Nucleus accumbens (tissue), 56 donors: ENCODE measurements around the gene NAT10.
A peak's percentile ranks its signal among the peaks of the same experiment; 100 is the strongest.

Experiments used
- DNase-seq, 56 donors: peaks; one replicate each; lab custom pipeline; 2025; lab: John Stamatoyannopoulos, UW

The NAT10 gene

DNA sequence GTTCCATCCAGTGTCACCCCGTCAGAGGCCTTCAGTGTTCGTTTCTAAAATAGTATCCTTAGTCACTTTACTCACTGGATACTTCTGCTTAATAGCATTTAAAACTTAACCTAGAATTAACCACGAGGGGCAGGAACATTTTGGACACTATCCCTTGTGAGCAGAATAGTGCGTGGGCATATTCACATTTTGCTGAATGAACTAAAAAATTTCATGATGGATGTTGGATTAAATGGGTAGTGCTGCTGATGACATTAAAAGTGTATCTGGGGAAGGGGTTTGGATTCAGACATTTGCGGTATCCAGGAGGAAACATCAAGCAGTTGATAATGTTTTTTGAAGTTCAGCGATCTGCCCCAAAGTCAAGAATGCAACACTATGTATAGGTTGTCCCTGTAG is 750 bp upstream of the NAT10 start:
- no peak for DNase-seq

DNA sequence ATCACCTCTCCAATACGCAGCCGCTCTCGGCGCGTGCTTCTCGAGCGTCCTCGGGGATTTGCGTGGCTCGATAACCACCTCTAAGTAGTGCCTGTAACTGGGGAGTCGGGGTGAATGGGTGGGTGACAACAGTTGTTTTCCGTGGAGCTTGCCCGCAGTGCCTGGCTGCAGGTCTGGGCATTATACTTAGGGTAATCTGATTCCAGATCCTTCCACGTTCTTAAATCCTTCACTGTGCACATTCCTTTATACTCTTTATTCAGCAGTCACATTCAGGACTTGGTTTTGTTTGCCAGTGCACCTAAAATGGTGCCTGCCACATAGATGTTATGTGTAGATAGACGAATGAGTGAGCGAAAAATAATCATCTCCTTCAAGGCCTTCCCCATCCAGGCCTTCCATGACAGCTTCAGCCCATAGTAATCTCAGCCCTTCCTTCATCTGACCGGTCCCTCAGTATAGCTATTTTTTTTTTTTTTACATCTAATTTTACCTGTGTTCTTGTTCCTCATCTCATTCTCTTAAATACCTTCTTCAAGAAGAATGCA is 602 bp downstream of the NAT10 start:
- DNase-seq, result peak in 5 of 56 donors; percentile 23 to 78 (median 70)

DNA sequence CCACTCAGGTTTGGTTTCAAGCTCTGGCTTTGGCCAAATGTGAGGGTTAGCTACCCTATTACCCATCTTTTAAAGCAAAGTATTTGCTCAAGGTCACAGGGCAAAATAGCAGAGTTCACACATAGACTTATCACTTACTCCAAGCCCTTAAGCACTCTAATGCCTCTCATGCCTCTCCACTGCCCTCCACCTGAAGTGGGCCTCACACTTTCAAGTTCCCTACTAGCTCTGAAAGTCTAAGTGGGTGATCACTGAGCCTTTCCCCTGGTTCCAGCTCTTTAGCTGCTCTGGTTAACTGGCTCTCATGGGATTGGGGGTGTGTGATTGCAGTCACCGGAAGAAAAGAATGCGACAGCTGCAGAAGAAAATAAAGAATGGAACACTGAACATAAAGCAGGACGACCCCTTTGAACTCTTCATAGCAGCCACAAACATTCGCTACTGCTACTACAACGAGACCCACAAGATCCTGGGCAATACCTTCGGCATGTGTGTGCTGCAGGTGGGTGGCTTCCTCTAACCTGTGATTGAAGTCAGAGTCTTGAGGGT is 6.4 kb downstream of the NAT10 start:
- DNase-seq, result no peak

DNA sequence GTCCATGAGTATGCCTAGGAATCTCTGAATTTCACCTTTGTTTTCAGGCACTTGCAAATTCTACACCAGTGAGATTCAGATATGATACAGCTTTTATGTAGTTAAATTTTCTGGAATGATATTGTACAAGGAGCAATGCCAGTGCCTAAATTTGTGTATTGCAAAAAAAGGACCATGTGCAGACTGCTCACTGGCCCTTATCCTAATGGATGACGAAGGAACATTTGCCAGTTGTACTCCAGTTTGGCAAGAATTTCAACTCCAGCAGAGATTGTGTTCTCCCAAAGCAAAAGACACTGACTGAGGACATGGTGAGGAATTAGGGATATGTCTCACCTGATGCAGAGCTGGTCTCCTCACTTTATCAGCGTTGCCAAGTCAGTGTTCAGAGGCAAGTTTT is 8.6 kb downstream of the NAT10 start:
- DNase-seq, result no peak

DNA sequence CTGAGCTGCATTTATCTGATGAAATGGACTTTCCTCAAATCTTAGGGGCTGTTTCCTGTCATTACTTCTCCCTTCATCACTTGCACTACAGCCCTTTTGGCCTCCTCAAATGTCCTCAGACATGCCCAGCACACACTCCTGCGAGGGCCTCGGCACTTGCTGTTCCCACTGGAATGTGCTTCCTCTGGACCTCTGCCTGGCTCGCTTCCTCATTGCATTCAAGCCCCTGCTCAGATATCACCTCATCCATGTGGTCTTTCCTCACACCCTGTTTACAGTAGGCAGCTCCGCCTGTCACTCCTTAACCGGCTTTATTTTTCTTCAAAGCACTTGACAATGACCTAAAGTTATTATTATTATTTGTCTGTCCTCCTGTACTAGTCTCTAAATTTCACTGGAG is 9.0 kb downstream of the NAT10 start:
- DNase-seq, result no peak

DNA sequence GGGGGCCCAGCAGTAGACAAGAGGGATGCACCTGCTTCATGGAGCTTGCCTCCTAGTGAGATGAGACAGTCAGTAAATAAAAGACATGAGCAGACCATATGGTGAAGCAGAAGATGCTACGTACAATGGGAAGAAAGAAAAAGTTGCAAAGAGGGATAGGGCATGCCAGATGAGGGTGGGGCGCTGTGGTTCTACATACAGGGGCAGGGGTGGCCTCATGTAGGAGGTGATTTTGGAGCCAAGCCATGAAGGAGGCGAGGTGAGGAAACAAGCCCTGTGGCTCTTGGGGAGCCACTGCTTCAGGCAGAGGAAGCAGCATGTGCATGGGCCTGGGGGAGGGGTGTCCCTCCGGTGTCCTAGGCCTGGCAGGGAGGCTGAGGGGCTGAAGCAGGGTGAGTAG is 15.2 kb downstream of the NAT10 start:
- DNase-seq, result no peak

DNA sequence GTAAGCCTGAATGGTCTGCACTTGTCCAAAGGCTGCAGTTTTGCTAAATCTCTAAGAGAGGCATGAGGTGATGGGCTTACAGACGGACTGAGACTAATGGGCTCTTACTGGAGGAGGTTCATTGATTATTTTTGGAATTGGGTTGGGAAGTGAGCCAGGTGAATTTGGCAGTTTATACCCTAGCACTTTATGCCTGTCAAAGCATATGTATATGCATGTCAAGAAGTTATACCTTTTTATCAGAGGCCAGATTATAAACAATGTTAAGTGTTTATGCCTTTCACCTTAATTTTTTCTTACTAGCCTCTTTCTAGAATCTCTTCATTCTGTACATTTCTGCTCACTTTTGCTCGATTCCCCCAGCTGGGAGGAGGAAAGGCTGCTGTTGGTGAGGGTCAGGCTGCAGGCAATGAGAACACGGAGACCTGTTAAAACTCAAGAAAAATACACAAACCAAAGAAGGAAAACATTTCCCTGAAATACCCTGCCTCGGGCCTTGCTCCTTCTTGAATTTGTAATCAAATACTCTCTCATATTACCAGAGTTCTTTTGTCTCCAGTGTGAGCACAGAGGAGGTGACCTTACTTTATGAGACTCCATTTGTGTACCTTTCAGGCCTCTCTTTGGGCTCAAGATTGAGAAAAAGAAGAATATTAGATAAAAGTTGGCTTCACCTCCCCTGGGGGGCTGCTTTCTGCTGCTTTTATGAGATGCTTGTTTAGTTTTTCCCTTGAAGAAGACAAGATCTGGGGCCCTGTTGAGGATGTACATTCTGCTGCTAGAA is 19.6 kb downstream of the NAT10 start:
- DNase-seq, result no peak

DNA sequence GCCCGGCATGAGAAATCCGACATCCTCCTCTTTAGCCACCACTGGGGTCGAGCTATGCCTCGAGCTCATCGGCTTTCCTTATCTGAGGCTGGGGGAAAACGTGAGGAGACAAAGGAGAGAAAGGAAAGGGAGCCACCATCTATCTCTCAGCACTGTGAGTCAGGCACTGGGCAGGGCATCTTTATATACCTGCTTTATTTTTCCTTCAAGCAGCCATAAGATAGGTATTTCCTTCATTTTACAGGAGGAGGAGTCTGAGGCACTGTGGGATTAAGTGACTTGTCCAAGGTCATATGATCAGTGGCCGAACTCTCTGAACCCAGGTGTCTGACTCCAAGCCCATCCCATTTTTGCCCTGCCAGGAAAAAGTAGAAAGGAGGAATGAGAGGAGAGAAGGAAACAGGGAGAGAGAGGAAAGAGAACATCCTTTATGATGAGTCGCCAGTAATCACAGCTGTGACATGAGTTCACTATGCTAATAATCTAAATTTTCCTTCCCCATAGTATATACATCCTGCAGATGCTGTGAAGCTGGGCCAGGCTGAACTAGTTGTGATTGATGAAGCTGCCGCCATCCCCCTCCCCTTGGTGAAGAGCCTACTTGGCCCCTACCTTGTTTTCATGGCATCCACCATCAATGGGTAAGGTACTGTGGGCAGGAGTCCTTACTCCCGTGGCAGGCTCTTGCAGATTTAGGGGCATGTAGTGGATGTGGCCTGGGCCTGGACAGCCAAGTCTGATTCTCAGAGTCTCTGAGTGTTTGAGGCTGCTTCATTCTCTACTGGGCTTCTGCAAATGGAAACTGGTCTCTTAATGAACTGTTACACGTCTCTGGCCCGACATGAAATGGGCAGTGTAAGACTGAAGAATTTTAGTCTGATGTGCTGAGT is 21.8 kb downstream of the NAT10 start:
- no peak for DNase-seq

DNA sequence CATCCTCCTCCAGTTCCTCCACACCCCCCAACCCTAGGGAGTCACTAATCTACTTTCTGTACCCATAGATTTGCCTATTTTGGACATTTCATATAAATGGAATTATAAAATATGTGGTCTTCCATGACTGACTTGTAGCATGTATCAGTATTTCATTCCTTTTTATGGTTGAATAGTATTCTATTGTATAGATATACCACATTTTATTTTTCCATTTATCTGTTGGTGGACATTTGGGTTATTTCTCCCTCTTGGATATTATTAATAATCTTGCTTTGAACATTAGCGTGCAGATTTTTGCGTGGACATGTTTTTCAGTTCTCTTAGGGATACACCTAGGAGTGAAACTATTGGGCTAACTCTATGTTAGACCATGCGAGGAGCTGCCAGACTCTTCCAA is 23.4 kb downstream of the NAT10 start:
- no peak for DNase-seq

DNA sequence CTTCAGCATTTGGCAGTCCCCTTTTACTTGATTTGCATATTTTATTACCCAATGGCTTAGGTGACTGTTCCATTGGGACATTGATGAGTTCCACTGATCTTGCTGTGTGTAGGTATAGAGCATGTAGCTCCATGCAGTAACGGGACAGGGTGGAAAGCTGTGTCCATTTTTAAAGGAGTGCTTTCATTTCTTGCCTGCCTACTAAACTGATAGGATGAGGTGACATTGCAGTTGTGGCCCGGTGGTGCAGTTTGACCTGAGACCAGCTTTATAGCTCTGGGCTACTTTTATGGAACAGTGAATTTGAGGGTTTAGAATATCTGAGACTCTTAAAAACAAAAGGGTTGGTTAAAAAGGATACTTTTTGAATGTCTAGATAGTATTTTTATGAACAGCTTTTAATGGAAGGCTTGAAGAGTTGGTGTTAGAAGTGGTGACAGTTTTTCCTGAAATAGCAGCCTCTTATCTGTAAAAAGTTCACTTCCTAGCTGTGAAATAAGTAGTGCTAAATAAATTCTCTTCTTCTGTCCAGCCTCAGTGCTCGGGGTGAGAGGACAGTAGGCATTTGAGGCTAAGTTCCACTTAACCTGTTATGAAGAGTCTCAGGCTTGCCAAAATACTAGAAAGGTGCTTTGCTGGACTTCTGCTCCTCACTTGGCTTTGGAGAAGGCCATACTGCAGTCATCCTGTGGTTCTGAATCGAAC is 27.0 kb downstream of the NAT10 start:
- no peak for DNase-seq

DNA sequence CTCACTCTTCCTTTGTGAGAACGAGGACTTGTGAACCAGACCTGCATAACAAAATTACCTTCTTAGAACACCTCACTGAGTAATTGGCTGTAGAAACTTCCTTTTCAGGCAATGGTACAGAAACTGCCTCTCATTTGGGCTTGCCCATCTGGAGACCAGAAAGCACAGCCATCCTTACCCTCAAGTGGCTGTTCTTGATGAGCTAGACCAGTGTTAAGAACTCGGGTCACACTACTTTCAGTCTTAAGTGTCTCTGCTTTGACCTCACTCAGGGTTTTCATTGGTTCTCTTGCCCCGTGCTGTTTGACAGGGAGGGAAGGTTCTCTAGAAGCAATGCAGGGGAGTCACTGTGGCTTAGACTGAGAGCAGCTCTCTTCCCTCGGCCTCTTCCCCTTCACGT is 29.3 kb downstream of the NAT10 start:
- no peak for DNase-seq

DNA sequence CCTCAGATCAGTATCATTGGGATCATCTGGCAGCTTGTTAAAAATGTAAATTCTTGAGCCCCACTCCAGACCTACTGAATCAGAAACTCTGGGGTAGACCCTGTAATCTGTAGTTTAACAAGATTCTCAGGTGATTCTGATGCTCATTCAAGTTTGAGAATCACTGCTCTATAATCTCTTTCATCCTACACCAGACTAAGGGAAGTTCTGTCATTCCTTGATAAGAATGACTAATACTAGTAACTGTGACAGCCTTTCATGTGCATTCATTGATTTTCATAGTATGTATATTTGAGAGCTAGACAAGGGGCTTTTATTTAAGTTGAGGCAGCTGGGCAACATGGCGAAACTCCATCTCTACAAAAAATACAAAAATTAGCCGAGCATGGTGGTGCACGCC is 30.0 kb downstream of the NAT10 start:
- no peak for DNase-seq

DNA sequence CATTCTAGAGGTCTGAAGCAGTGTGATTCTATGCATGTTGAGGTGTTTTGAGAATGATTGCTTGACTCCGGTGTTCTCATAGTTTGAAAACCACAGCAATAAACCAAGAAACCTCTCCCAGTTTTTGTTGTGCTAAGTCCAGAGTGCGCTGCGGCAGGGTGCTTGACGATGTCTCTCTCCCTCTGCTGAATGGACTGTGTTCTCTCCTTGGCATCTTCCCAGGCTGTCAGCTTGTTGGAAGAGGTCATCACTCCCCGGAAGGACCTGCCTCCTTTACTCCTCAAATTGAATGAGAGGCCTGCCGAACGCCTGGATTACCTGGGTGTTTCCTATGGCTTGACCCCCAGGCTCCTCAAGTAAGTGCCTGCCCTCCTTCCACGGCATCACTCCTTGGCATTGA is 31.0 kb downstream of the NAT10 start:
- DNase-seq, result no peak

DNA sequence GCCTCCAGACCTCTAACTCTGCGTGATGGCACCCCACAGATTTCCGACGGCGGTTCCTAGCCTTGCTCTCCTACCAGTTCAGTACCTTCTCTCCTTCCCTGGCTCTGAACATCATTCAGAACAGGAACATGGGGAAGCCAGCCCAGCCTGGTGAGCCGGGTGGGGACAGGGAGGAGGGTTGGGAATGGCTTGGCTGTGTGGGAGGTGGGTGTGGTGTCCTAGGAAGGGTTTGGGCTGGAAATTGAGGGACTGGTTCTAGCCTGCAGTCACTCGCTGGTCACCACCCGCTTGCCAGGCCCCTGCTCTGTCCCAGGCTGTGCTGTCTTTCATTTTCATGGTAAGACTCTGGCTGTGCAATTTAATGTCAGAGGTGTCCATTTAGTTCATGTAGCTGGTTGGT is 33.9 kb downstream of the NAT10 start:
- no peak for DNase-seq

DNA sequence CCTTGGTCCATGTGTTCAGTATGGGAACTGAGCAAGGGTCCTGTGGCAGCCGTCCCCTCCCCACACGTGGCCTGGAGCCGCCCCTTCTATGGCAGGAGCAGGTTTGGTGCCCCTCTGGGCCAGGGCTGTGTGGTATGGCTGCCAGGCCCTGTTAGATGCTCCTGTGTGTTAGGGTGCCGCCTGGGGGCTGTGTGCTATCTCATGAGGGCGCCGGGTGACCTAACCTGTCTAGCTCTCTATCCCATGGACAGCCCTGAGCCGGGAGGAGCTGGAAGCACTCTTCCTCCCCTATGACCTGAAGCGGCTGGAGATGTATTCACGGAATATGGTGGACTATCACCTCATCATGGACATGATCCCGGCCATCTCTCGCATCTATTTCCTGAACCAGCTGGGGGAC is 34.7 kb downstream of the NAT10 start:
- DNase-seq, result no peak

DNA sequence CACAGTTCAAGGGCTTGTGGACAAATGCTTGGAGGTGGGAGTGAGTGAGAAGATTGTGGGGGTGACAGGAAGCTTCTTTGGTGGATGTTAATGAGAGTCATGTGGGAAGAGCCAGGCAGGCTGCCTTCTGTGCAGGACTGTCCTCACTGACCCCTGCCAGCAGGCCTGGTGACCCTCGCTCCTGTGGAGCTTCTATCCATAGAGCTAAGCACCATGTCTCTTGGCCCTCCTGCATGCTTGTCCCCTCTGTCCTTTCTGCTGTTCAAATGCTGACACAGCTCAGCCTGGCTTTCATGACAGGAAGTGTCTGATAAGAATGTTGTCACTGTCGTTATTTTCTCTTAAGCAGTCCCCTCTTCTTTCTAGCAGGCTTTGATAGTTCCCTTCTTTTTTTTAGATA is 37.6 kb downstream of the NAT10 start:
- no peak for DNase-seq

DNA sequence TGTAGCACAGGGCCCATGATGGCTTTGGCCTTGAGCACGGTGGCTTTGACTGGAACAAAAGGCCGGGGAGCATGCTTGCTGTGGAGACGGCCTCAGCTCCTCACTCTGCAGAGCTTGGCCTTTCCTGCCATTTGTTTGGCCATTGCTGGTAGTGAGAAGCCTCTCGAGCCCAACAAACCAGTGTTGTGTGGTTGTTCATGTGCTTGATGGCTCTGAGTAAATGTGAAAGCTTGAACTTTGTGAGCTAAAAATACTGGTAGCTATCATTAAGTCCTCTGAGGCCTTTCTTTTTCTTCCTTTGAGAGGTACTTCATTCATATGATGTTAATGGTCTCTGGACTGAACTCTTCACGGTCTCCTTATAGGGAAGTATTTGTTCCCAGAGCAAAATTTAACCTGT is 39.6 kb downstream of the NAT10 start:
- DNase-seq, result no peak

DNA sequence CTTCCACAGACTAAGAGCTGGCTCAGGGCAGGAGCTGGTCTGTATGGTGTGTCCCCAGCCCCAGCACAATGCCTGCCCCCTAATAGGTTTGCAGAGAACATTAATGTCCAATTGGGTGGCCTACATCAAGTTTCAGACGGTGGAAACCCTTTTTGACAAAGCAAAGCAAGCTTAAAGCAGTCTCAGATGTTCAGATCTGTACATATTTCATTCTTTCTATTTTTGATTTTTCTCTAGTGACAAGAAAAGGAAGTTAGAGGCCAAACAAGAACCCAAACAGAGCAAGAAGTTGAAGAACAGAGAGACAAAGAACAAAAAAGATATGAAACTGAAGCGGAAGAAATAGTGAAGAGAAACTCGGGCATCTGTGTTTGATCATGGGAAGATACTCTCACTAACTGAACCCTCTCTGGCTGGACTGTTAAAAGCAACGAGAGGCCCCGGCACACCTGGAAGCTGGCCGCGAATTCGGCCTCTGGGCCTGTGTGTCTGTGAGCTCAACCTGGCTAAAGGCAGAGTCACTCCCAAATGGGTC is 40.5 kb downstream of the NAT10 start:
- no peak for DNase-seq

DNA sequence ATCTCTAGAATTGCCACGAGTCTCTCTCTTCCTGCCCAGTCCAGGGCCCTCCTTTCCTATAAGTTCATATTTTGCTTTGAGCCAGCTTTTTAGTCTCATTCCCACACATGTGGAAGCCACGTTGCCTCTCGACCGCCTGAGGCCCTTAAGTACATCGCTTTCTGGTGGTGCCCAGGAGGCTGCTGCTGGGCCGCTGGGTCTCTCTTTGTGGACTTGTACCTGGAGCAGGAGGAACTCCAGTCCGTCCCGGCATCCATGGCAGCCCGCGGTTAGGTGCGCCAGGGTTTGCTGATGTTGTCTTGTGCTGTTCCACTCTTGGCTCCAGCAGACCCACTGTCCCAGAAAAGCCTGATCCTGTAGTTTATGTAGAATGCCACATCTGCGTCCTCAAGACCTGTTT is 41.0 kb downstream of the NAT10 start:
- DNase-seq, result no peak

DNA sequence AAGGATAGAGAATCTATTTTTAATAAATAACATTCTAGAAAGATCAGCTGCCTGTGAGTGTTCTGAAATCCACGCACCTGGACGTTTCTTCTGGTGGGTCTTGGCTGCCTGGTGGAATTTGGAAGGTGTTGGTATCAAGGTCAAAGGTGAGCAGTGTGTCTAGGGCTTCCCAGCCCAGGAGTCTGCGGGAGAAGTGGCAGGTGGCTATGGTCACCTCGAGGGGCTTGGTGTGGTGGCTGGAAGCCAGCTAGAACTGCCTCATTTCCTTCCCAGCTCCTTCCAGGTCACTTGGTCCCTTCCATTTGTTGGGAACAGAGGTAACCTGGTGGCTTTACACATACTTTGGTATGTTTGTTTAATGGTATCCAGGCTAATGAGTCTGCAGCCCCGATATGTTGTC is 41.4 kb downstream of the NAT10 start:
- DNase-seq, result no peak

DNA sequence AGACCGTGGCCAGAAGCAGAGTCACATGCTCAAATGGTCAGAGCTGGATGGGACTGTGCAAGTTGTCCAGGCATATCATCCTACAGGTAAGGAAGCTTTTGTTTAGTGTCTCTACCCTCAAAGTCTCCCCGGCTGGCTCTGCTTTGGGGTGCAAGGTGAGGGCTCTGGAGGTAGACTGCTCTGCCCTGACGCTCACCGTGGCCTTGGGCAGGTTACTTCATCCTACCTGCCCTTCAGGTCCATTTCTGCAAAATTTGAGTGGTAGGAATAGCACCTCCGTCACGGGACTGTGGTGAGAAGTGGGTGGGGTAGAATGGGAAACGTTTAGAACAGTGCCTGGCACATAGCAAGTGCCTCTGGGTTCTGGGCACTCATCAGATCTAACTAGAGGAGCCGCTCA is 42.2 kb downstream of the NAT10 start:
- DNase-seq, result no peak
